RWPE2 (cell line): ENCODE measurements around the gene NCR3LG1.

ENCODE experiments used
- ATAC-seq: fragments of 200-7000 bp; cut with Tn5 transposase; 3 replicates; pipeline ENCODE4 v1.9.1; 2021; ENCODE audit warnings: low read depth
- DNase-seq: peaks from one replicate; pipeline ENCODE4 v3.0.0-alpha.2; 2020; ENCODE audit warnings: low spot score
- H3K27ac ChIP-seq: fragments of 450-650 bp; 2 replicates; pipeline ENCODE4 v1.5.1; 2017; ENCODE audit warnings: mild to moderate bottlenecking; ENCODE audit not compliant: poor library complexity, severe bottlenecking
- H3K27me3 ChIP-seq: fragments of 250-450 bp; sonication (Bioruptor Pico); 2 replicates; pipeline ENCODE4 v1.5.1; 2021; ENCODE audit warnings: mild to moderate bottlenecking, moderate library complexity; ENCODE audit not compliant: insufficient read depth, poor library complexity, severe bottlenecking
- H3K36me3 ChIP-seq: fragments of 250-450 bp; sonication (Bioruptor Pico); 2 replicates; pipeline ENCODE4 v1.5.1; 2020; ENCODE audit warnings: low read depth, mild to moderate bottlenecking, moderate library complexity
- H3K4me1 ChIP-seq: fragments of 250-450 bp; sonication (Bioruptor Pico); 2 replicates; pipeline ENCODE4 v1.5.1; 2021; ENCODE audit warnings: mild to moderate bottlenecking, moderate library complexity; ENCODE audit not compliant: insufficient read depth, poor library complexity, severe bottlenecking
- H3K4me3 ChIP-seq: fragments of 250-450 bp; sonication (Bioruptor Pico); 2 replicates; pipeline ENCODE4 v1.5.1; 2021; ENCODE audit warnings: mild to moderate bottlenecking, moderate library complexity; ENCODE audit not compliant: severe bottlenecking
- H3K9me3 ChIP-seq: fragments of 250-450 bp; sonication (Bioruptor Pico); 2 replicates; pipeline ENCODE4 v1.5.1; 2021; ENCODE audit warnings: mild to moderate bottlenecking, moderate library complexity; ENCODE audit not compliant: severe bottlenecking
- TF ChIP-seq, protein P1 (sequence below): fragments of 450-650 bp; IDR thresholded peaks from one replicate; pipeline ENCODE4 v1.5.1; 2017; ENCODE audit warnings: mild to moderate bottlenecking, moderate library complexity; ENCODE audit not compliant: poor library complexity, severe bottlenecking

The NCR3LG1 gene

GRCh38 chr11:17391493-17392355, 40.1 kb downstream of the NCR3LG1 start:
- H3K4me1 ChIP-seq = no peaks in the 10 kb centered on the region
- no peak for DNase-seq
- no peak for ATAC-seq
- no peak overlapping the region for H3K27ac ChIP-seq
- no peaks in the 10 kb centered on the region for H3K36me3 ChIP-seq
- TF ChIP-seq, protein P1, sequence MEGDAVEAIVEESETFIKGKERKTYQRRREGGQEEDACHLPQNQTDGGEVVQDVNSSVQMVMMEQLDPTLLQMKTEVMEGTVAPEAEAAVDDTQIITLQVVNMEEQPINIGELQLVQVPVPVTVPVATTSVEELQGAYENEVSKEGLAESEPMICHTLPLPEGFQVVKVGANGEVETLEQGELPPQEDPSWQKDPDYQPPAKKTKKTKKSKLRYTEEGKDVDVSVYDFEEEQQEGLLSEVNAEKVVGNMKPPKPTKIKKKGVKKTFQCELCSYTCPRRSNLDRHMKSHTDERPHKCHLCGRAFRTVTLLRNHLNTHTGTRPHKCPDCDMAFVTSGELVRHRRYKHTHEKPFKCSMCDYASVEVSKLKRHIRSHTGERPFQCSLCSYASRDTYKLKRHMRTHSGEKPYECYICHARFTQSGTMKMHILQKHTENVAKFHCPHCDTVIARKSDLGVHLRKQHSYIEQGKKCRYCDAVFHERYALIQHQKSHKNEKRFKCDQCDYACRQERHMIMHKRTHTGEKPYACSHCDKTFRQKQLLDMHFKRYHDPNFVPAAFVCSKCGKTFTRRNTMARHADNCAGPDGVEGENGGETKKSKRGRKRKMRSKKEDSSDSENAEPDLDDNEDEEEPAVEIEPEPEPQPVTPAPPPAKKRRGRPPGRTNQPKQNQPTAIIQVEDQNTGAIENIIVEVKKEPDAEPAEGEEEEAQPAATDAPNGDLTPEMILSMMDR = no peak
- no peak overlapping the region for H3K4me3 ChIP-seq
- H3K9me3 ChIP-seq = no peaks in the 10 kb centered on the region
- no peaks in the 10 kb centered on the region for H3K27me3 ChIP-seq

DNA sequence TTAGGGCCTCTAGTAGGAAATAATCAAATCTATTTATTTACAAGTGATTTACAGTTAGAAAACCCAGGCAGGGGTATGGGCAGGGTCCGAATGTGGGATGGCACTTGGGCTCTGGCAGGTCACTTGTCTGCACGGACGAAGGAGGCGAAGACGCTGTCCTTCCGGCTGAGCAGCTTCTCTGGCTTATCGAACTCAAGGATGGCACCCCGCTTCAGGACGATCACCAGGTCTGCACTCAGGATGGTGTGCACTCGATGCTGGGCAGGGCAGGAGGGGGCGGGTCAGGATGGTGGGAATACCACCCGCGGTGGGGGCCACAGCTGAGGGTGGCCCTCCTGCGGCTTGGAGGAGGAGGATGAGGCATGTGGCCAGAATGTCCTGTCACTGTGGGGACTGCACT, 41.3 kb downstream of the NCR3LG1 start:
- H3K4me1 ChIP-seq = no peaks in the 10 kb centered on the region
- no peaks in the 10 kb centered on the region for H3K36me3 ChIP-seq
- no peak for ATAC-seq

DNA sequence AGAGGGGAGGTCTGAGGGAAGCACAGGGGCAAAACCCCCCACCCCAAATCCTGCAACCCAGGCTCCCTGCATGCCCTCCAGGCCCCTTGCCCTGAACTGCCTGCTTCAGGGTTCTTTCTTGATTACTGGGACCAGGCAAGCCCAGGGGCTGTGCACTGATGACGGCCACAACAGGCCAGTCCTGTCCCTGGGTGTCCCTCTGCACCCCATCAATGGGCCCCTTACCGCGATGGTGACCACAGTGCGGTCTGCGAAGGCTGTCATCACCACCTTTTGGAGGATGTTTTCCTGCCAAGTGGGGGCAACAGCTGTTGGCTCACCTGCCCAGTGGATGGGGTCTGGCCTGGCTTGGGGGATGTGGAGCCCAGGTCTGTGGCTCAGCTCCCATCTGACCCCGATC, 41.9 kb downstream of the NCR3LG1 start:
- H3K27ac ChIP-seq = no peak overlapping the region
- H3K9me3 ChIP-seq = no peaks in the 10 kb centered on the region
- TF ChIP-seq, protein P1 = no peak
- no peaks in the 10 kb centered on the region for H3K4me1 ChIP-seq
- H3K36me3 ChIP-seq = no peaks in the 10 kb centered on the region
- H3K4me3 ChIP-seq = no peak overlapping the region
- ATAC-seq (no peak), DNase-seq (no peak)
- no peaks in the 10 kb centered on the region for H3K27me3 ChIP-seq

More for the DNA sequence above, 41.3 kb downstream of the NCR3LG1 start:
- Histone ChIP-seq H3K4me3 (no peak overlapping the region), H3K27ac (no peak overlapping the region), H3K9me3 (no peaks in the 10 kb centered on the region), H3K27me3 (no peaks in the 10 kb centered on the region)
- TF ChIP-seq, protein P1 = no peak
- DNase-seq = no peak

DNA sequence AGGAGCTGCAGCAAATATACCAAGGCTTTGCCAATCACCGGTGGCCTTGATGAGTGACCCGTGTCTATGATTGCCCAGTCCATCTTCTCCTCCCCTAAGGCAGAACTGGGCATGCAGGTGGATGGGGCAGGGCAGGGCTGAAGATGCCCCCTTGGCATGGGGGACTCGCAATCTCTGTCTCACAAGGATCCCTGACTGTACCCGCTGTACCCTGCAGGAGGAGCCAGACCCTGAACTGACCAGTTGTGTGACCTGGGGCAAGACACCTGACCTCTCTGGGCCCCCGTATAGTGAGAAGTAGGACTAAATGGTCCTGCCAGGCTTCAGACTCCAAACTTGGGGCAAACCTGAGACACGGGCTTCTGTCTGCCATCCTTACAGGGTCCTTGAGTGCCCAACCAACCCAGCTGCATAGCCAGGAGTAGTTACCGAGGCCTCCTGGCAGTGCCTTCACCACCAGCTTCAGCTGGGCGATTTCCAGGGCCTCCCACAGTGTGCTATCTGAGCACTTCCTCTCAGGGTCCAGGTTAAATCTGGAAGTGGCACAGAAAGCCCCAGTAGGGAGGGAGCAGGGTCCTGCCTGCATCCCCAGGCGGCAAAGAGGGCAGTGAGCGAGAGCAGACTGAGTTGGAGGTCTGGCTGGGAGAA, 43.3 kb downstream of the NCR3LG1 start:
- Histone ChIP-seq H3K4me3 (no peak overlapping the region), H3K9me3 (no peaks in the 10 kb centered on the region), H3K4me1 (no peaks in the 10 kb centered on the region), H3K27me3 (no peaks in the 10 kb centered on the region), H3K36me3 (no peaks in the 10 kb centered on the region), H3K27ac (no peak overlapping the region)
- TF ChIP-seq, protein P1 = no peak
- no peak for DNase-seq
- ATAC-seq = no peak
